ENCODE data around the gene SCYL2.
"Not testable (repeated sequence)": the region's sequence is repeated elsewhere in the genome, so short reads cannot be mapped to it uniquely, and the experiment has no call there.

Gene SCYL2

DNA sequence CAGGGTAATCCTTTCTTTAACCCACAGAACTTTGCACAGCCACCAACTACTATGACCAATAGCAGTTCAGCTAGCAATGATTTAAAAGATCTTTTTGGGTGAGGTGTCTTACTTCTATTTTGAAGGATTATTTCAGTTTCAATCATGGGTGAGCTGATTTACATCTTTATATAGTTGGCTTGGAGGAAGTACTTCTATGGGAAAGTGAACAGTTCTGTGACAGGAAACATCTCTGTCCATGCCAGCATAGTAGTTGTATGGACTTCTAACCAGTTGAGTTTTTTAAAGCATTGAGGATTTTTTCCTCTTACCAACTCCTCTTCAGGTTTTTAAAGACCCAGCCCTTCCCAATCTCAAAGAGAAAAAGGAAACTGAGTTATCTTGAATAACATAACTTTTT lies 72.1 kb downstream of the SCYL2 start:
- no peaks in the 10 kb centered on the region for H3K9me3 ChIP-seq
- TF ChIP-seq, protein P1, sequence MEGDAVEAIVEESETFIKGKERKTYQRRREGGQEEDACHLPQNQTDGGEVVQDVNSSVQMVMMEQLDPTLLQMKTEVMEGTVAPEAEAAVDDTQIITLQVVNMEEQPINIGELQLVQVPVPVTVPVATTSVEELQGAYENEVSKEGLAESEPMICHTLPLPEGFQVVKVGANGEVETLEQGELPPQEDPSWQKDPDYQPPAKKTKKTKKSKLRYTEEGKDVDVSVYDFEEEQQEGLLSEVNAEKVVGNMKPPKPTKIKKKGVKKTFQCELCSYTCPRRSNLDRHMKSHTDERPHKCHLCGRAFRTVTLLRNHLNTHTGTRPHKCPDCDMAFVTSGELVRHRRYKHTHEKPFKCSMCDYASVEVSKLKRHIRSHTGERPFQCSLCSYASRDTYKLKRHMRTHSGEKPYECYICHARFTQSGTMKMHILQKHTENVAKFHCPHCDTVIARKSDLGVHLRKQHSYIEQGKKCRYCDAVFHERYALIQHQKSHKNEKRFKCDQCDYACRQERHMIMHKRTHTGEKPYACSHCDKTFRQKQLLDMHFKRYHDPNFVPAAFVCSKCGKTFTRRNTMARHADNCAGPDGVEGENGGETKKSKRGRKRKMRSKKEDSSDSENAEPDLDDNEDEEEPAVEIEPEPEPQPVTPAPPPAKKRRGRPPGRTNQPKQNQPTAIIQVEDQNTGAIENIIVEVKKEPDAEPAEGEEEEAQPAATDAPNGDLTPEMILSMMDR (IDR thresholded peaks at IDR 0.05; ENCODE audit: low read depth, low read length): no peak
- H3K27me3 ChIP-seq: no peaks in the 10 kb centered on the region
- peaks cover 14% of the 10 kb centered on the region for H3K36me3 ChIP-seq
- no peak overlapping the region for H3K4me3 ChIP-seq (ENCODE audit: low read depth, low read length)
- H3K4me1 ChIP-seq: no peaks in the 10 kb centered on the region
- DNase-seq: no peak

DNA sequence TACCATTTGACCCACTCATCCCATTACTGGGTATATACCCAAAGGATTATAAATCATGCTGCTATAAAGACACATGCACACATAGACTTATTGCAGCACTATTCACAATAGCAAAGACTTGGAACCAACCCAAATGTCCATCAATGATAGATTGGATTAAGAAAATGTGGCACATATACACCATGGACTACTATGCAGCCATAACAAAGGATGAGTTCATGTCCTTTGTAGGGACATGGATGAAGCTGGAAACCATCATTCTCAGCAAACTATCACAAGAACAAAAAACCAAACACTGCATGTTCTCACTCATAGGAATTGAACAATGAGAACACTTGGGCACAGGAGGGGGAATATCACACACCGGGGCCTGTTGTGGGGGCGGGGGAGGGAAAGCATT lies 75.9 kb downstream of the SCYL2 start:
- DNase-seq; H3K4me1 ChIP-seq; H3K4me3 ChIP-seq (ENCODE audit: low read depth, low read length); H3K9me3 ChIP-seq; H3K27me3 ChIP-seq; H3K36me3 ChIP-seq: not testable (repeated sequence)

DNA sequence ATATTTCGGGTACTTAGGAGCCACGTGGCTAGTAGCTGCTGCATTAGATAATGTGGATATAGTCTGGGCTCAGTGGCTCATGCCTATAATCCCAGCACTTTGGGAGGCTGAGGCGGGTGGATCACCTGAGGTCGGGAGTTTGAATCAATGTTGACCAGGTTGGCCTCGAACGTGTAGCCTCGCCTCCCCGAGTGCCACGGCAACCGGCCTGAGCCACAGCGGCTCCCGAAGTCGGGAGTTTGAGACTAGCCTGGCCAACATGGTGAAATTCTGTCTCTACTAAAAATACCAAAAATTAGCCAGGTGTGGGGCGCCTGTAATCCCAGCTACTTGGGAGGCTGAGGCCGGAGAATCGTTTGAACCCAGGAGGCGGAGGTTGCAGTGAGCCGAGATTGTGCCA lies 77.4 kb downstream of the SCYL2 start:
- DNase-seq; H3K9me3 ChIP-seq; H3K36me3 ChIP-seq; H3K4me1 ChIP-seq; H3K4me3 ChIP-seq (ENCODE audit: low read depth, low read length); H3K27me3 ChIP-seq: not testable (repeated sequence)

DNA sequence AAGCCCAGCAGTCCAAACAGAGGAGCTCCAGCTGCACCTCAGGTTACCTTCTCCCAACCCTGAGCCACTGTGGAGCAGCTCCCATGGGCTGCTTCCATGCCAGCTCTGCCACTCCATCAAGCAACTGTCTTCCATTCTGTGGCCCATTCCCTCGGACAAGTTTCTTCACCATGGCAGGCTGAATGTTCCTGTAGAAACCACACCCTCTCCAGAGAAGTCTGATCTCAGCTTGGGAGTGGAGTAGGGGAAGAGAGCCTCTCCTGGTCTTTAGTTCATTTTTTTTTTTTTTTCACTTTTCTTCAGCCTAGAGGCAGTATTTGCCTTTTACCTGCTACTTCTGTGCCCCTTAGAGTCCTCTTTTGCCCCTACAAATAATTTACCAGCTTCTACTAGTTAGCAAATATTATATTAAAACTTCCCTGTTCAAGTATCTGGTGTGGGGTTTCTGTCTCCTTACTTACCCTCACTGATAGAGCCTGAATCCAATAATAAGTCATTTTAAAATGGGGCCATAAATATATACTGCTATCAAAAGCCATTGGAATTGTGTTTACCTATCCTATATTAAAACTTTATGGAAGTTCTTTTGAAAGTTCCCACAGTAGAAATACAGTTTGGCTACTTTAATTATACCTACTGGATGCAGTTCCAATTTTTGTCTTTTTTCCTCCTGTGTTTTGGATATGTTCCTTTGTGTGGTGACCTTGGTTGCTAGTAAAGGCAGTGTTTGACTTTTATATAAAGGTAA lies 78.2 kb downstream of the SCYL2 start:
- DNase-seq: no peak
- Histone ChIP-seq H3K4me3 (ENCODE audit: low read depth, low read length) (no peak overlapping the region), H3K4me1 (no peaks in the 10 kb centered on the region), H3K27me3 (no peaks in the 10 kb centered on the region), H3K36me3 (no peaks in the 10 kb centered on the region), H3K9me3 (no peaks in the 10 kb centered on the region)
- TF ChIP-seq, protein P1 (IDR thresholded peaks at IDR 0.05; ENCODE audit: low read depth, low read length): no peak

DNA sequence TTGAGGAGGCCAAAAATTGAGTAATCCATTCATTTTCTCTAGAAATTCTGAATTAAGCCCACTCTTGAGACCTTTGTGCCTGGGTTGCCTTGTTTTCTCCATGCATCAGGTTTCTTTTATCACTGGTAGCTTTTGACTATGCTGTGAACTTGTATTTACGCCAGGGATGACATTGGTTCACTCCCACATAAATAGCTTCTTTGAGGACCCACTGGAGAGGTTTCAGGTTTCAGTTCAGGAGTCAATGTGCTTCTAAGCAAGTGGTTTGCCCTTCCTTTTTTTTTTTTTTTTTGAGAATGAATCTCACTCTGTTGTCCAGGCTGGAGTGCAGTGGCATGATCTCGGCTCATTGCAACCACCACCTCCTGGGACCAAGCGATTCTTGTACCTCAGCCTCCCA lies 79.7 kb downstream of the SCYL2 start:
- H3K4me1 ChIP-seq: no peaks in the 10 kb centered on the region
- no peak for DNase-seq
- no peaks in the 10 kb centered on the region for H3K27me3 ChIP-seq
- TF ChIP-seq, protein P1 (IDR thresholded peaks at IDR 0.05; ENCODE audit: low read depth, low read length): no peak
- H3K9me3 ChIP-seq: no peaks in the 10 kb centered on the region
- no peak overlapping the region for H3K4me3 ChIP-seq (ENCODE audit: low read depth, low read length)
- H3K36me3 ChIP-seq: no peaks in the 10 kb centered on the region

DNA sequence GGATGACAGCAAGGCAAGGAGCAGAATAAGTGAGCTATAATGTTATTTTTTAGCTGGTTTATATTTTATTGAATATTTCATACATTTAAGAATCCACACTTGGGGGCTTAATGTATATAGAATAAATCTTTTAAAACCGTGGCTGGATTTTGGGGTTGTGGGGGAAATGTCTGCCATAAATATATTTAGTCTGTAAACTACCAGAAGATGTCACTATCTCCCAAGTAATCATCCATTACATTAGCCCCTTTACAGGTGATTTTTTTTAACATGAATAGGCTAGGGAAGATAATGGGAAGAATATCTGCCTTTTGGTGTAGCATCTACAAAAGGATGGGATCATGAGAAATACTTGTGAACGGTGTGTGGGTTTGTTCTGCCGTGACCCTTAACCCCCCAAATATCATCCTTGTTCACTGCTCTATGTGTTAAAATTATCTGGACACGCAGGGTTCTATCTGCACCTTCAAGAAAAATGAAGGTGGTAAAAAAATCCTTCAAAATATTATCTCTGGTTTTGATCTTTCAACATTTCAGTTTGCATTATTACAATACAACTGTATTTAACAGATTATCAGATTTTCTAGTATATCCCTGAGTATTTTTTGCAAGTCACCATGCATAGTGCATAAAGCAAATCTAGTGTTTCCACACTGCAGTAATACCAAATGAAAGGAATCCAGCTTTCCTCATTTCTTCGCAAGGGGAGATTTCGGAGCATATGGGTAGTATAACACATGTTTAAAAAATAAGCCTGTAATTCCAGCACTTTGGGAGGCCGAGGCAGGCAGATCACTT lies 81.9 kb downstream of the SCYL2 start:
- Histone ChIP-seq H3K4me3 (ENCODE audit: low read depth, low read length) (no peak overlapping the region), H3K4me1 (no peaks in the 10 kb centered on the region), H3K9me3 (no peaks in the 10 kb centered on the region), H3K27me3 (no peaks in the 10 kb centered on the region), H3K36me3 (no peaks in the 10 kb centered on the region)
- TF ChIP-seq, protein P1 (IDR thresholded peaks at IDR 0.05; ENCODE audit: low read depth, low read length): peak; percentile 37
- no peak for DNase-seq

DNA sequence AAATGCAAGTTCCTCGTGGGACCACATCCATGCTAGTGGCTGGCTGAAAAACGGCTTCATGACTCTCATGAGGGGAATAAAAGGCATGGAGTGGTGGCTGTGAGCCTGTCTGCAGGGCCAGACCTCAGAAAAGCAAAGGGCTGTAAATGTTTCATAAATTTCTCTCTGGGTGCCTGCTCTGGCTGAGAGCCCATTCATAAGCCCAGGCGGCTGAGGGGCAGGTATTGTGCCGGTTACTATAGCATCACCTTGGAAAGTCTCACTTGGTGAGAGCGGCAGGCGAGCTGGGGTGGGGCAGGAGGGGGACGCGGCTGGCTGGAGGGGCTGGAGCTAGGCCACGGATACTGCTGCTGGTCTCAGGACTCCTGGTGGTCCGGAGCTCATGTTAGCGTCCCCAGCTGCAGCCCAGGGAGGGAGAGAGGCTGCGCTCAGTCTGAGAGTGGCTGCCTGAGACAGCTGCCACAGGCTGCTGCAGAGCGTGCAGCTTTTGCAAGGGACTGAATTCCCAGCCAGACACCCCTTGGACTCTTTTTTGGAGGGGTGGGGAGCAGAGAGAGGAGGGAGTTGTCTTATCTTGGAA lies 89.8 kb downstream of the SCYL2 start, which contains the start of gene SLC17A8:
Gene SLC17A8, plus strand, starts transcription at position 431 of the 580 bp plus-strand sequence. CDS start 318 bp downstream, outside the sequence.
- Histone ChIP-seq H3K9me3 (no peaks in the 10 kb centered on the region), H3K36me3 (no peaks in the 10 kb centered on the region), H3K27me3 (no peaks in the 10 kb centered on the region; the same call in 1 of the 2 replicates), H3K4me3 (ENCODE audit: low read depth, low read length) (no peak within 1 kb of the TSS), H3K4me1 (no peaks in the 10 kb centered on the region)
- peak; percentile 22 for DNase-seq
- TF ChIP-seq, protein P1 (IDR thresholded peaks at IDR 0.05; ENCODE audit: low read depth, low read length): no peak

Measured in BE2C (cell line).